Femur (tissue), 1 donor: Measurements from ENCODE around the gene IL15RA.
A peak's percentile ranks its signal among the peaks of the same experiment; 100 is the strongest.
"Not testable (repeated sequence)": the region's sequence is repeated elsewhere in the genome, so short reads cannot be mapped to it uniquely, and the experiment has no call there.

Experiments used
- DNase-seq: peaks from one replicate; pipeline ENCODE4 v3.0.0-alpha.2; 2017

IL15RA gene

DNA sequence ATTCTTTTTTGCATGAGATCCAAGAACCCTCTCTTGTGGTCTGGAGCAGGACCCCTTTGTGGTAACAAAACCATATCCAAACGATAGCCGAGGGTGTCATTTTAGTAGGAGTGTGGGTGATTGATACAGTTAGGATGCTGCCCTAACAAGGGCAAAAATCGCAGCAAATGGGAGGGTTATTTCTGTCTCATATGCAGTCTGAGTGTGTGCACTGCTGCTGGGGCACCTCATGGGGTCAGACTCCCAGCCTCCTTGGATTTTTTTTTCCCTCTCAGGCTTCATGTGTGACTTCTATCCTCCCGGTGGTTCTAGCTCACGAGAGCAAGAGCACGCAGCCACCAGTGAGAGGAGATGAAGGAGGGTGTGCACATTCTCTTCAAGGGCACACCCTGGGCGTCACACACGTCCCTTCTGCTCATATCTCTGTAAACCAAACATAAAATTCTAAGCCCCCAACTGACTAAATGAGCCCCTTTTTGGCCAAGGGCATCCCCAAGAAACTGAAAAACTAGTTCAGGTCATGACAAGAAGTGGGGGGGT lies 28.6 kb upstream of the IL15RA start:
- DNase-seq: no peak

DNA sequence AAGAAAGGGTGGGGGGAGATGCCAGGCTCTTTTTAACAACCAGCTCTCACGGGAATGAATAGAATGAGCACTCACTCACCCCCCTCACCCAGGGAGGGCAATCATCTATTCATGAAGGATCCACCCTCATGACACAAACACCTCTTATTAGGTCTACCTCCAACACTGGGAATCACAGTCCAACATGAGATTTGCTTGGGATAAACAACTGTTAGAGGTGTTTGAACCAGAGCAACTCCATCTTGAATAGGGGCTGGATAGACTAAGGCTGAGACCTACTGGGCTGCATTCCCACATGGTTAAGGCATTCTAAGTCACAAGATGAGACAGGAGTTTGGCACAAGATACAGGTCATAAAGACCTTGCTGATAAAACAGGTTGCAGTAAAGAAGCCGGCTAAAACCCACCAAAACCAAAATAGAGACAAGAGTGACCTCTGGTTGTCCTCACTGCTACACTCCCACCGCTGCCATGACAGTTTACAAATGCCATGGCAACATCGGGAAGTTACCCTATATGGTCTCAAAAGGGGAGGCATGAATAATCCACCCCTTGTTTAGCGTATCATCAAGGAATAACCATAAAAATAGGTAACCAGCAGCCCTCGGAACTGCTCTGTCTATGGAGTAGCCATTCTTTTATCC lies 27.9 kb upstream of the IL15RA start:
- not testable (repeated sequence) for DNase-seq

DNA sequence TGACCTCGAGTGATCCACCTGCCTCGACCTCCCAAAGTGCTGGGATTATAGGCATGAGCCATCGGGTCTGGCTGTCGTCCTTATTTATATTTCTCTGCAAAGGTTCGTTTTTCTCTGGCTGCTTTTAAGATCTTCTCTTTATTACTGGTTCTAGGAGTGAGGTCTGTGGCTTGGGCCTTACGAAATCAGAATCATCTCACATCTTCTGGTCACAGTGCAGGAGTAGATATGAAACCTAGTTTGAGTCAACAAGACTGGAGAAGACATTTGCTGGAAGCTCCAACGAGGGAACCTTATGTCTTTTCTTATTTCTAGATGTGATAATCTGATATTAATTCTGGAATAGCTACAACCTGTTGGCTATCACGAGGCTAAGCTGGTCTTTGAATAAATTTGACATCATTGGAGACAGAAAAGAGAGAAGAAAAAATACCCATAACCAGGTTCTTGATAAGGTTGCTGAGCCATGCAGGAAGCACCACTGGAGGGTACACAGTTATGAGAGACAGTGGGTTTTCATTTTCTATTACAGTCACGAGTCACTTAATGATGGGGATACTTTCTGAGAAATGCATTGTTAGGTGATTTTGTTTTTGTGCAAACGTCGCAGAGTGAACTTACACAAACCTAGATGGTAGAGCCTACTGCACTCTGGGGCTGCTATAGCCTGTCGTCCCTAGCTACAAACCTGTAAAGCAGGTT lies 25.6 kb upstream of the IL15RA start:
- DNase-seq: no peak

DNA sequence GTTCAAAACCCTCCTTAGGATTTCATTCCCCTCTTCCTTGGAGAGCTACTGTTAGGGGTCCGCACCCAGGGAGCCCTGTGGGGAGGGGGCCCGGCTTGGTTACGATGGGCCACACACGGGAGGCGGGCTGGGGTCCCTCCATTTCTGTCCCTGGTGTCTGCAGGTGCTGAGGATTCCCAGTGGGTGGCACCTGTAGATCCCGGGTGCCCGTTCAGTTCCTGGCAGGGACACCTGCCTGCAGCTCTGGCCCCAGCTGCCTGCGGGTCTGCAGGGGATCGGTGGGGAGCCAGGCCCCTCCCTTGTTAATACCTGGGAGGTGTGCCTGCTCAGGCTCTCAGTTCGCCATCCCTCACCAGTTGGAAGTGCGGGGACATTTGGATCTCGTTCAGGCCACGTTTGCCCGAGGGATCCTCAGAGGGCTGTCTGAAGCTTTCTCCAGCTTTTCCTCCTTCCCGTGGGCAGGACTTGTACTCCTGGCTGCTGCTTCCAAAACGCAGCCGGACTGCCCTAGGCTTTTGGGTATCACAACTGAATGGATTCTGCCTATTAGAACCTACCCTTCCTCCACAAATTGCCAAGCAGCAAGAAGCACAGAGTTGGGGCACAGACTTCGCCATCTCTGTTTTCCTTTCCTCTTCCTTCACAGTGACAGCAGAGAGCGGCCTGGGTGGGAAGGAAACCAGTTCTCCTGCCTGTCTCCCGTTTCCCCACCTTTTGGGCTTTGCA lies 22.3 kb upstream of the IL15RA start:
- no peak for DNase-seq

DNA sequence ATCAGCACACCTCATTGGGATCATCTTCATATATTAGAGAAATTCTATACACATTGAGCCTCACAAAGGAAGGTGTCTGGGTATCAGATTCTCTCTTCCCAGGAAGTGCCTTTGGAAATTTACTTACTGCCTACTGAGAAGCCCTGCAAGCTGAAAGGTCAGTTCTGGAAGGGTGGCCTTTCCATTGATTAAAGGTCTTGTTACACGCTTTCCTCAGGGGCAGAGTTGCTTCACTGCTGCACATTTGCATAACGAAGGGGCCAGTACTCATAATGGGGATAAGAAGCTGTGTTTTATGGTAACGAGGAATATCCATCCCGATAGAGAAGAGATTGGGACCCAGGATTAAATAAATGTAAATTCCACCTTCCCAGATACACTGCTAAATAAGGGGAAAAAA lies 19.4 kb upstream of the IL15RA start:
- no peak for DNase-seq

DNA sequence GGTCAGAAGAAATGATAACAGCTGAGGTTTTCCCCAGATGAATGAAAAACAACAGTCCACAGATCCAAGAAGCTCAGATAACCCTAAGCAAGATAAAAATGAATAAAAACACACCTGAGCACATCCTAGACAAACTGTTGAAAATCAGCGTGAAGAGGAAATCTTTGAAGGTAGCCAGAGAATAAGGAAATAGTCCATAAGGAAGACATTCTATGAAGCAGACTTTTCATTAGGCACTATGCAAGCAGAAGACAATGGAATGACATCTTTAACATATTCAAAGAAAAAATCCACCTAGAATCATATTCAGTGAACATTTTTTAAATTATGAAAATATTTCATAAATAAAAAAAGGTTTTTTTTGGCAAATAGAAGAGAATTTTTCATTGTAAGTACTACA lies 15.1 kb upstream of the IL15RA start:
- DNase-seq: no peak

DNA sequence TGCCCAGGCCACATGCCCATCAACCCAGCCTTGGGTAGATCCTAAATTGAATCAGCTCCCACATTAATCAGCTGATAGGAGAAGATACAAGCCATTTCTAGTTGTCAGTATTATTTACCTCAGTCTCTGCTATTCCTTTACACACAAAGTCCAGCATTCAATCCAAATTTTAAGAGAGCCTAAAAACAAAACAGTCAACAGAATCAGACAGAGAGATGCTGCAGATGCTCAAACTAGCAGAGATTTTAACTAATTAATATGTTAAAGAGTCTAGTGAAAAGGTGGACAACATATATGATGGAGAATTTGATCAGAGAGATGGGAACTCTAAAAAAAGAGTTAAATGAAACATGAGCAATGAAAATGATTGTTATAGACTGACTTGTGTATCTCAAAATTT lies 14.4 kb upstream of the IL15RA start:
- DNase-seq: no peak

DNA sequence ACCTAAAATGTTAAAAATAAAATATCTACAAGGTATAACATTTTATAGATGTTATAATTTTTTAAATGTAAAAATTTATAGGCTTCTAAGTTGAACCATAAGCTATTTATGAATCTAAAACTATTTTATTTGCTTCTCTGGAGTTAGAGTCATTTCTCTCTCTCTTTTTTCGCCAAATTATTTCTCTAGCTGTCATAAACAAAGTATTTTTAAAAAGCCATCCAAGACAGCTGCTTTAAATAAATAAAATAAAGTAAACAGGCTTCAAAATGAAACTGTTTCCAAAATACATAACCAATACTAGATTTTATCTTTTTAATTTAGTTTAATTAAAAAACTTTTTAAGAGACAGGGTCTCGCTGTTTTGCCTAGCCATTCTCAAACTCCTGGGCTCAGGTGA lies 12.4 kb upstream of the IL15RA start:
- DNase-seq: no peak

DNA sequence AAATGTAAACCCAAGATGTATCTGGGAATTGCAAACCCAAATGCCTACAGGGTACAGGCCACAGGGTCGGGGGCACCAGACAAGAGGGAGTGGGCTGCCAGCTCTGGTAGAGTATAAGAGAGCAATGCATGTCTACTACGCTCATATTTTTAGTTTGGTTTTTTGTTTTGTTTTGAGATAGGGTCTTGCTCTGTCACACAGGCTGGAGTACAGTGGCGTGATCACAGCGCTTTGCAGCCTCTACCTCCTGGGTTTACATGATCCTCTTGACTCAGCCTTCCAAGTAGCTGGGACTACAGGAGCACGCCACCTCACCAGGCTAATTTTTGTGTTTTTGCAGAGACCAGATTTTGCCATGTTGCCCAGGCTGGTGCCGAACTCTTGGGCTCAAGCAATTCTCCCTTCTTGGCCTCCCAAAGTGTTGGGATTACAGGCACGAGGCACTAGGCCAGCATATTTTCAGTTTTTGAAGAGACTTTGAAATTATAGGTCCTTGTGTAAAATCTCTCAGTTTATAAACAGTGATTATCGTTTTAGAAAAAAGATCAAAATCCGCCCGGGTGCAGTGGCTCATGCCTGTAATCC lies 11.1 kb upstream of the IL15RA start:
- DNase-seq: no peak

DNA sequence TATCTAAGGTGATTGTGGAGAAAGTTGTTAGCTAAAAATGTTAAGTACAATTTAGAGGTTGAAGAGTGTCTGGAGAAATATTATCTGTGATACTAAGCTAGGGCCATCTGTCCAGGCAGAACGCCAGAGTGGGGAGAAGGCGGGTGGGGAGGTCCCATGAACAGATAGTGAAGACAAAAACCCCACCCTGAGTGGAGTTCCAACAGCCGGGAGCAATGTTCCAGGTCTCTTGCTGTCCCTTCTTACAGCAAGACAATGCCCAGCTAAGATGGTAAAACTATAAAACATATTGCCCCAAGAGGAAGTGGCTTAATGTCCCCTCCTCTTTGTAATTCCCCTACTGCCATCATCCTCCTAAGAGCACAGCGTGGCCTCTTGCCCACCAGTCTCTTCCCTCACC lies 10.4 kb upstream of the IL15RA start:
- peak; percentile 40 for DNase-seq

DNA sequence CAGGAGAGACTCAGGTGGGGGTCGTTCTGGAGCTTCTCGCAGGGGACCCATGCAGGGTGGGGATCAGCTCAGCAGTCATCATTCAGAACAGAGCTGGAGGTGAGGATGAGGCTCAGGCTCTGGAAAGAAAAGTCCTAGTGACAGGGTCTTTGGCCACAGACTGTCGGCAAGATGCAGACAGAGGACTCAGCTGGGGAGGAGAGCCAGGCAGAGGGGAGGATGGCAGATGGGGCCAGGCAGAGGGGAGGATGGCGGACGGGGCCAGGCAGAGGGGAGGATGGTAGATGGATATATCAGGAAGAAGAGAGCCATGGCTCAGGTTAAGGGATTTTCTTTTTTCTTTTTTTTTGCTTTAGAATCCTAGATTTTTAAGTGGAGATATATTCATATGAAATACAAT lies 7.7 kb upstream of the IL15RA start:
- no peak for DNase-seq

DNA sequence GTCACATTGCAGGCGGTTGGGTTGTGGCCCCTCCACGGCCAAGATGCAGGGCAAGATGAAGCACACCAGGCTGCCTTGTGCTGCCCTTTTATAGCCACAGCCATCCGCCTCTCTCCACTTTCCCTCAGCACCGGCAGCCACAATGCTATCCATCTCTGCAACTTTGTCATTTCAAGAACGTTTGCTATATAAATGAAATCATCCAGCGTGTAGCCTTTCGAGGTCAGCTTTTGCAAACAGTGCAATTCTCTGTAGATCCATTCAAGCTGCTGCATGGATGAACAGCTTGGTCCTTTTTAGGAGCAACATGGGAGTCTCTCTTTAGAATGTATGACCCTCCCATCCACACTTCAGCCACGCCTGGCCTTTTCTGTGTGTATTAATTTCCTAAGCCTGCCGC lies 6.4 kb upstream of the IL15RA start:
- no peak for DNase-seq

DNA sequence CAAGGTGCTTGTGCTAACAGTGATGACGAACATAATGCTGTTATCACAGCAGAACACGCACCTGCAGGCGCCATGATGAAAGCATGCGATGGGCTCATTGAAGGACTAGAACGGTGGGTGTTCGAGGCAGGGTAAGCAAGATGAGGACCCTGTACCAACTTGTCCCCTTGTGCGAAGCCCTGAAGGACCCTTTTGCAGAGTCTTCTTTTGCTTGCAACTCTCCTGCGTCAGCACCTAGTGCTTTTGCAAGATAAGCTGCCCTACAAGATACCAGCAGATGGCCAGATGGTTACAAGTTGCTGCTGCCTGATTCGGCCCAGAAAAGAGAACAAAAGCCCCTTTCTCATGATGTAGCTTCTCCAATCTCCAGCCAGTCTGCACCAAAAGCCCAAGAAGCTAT lies 4.2 kb upstream of the IL15RA start:
- DNase-seq: no peak

DNA sequence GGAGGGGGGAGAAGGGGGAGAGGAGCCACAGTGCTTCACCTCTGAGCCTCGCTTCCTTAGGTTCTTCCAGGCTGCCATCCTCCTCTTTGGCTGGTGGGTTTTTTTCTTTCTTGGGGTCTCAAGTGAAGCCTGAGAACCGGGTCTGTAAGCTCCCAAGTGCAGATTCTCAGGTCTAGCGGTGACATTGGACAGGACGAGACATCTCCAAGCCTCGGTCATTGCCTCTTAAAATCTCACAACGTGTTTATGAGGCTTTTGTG lies 817 bp upstream of the IL15RA start:
- DNase-seq: no peak

DNA sequence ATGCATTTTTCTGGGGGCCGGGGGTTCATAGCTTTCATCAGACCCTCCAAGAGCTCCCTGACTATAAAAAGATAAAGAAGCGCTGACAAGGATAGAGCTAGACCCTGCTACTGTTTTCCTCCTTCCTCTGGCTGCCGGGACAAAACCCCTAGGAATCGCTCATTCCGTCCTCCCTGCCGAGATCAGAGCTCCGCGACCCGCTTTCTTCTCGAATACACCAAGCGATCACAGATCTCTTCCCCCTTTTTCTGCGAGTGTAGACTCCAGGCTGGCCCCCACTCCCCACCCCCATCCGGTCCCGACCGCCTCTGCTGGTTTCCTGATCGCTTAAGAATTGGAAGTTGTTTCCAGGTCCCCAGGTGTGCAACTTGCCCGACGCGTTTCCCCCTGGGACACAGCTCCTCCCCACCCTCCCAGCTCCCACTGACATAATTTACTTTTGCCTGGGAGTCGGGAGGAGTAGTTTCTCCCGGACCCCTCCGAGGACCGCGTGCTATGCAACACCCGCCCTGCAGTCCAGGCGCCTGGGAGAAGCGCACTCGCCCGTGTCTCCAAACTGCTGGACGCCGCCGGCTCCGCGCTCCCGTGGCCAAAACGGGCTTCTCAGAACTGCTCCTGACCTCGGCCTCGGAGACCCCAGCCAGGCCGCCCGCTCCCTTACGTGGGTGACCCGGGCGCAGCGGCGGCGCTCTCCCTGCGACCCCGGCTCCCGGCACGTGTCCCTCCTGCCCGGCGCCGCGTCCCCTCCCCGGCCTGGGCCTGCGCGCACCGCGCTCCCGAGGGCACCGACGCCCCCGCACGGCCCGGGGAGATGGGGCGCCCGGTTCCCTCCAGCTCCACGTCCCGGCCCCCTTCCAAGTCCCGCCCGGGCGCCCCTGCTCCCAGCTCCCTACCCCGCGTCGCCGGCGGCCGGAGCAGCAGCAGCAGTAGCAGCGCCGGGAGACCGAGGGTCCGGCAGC lies 552 bp downstream of the IL15RA start:
- DNase-seq: peak; percentile 47

DNA sequence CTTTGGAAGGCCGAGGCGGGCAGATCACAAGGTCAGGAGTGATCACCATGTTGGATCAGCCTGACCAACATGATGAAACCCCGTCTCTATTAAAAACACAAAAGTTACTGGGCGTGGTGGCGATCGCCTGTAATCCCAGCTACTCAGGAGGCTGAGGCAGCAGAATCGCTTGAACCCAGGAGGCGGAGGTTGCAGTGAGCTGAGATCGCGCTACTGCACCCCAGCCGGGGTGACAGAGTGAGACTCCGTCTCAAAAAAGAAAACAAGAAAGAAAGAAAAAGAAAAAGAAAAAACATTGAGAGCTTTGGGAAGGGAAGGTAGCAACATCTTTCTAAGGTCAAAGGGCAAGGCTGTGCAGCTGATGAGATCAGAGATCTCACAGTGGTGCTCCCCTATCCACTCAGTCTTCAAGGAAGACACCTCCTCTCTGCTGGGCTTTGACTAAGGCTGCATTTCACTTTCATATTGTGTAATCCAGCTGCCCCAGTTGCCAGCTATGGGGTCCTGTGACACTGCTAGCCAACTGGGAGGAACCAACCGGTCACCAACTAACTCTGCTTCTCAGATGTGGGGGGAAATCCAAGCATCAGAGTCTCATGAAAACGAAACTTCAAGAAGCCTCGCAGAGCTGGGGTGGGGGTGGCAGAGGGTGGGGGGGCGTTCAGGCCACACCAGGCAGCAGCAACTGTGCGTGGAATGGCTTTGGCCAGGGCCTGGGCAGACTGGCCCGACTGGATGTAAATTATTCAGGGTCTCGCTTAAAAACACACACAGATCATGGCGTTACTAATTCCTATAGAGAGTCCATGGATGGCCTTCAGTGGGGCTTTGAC lies 1.5 kb downstream of the IL15RA start:
- DNase-seq: no peak

DNA sequence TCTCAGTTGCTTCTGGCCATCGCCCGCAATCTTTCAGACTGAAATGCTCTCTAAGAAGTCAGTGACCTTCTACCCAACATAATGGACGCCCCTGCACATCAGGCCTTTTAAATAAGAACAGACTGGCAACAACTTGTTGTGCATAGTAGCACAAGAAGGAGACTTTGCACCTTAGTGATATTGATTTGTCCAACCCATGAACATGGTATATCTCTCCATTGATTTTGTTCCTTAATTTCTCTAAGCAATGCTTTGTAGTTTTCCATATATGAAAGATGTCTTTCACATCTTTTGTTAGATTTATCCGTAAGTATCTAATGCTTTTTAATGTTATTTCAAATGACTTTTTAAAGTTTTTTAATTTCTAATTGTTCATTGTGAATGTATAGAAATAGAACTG lies 4.3 kb downstream of the IL15RA start:
- DNase-seq: no peak

DNA sequence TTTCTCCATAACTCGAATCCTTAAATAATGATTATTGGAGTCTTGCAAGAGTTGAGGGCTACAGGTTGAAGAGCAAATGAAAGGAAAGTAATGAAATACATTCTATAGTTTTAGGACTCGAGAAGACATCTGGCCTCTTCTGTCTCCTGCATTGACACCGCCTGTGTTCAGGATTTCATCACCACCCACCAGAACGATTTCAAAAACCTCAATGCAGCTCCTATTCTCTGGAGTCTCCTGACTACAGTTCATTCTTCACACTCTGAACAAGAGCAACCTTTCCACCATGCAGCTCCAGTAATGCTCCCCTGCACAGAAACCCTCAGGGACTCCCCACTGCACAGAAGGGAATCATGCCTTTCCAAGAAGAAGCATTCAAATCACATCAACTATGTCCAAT lies 5.5 kb downstream of the IL15RA start:
- no peak for DNase-seq

DNA sequence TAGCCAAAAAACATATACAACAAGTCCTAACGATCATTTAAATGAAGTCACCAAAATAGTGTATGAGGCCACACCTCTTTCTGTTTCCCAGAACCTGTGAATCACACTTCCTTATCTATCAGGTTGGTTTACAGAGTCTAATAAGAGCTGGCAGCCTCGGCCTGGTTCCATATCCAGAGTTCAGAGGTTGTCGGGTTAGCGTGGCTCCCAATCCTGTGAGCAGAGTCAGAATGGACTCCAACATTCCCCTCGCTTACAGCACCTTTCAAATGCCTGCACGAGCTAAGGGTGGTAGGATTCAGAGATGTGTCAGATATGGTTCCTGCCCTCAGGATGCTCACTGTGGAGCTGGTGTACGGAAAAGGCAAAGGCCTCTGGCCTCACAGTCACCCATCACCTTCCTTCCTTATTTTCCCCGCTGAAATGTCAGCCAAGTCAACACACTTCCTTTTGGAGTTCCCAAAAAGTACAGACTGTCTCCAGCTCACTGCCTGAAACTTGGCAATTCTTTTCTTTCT lies 6.0 kb downstream of the IL15RA start:
- no peak for DNase-seq

DNA sequence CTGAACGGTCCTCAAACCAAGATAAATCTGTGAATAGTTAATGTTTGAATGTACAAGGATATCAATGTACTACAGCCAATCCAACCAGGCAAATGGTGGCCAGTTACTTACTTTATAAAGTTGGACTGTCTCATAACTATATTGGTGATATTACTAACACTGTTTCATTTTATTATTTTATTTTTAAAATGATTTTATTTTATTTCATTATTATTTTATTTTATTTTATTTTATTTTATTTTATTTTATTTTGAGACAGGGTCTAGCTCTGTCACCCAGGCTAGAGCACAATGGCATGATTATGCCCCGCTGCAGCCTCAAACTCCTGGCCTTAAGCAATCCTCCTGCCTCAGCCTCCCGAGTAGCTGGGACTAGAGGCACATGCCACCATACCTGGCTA lies 6.8 kb downstream of the IL15RA start:
- no peak for DNase-seq

DNA sequence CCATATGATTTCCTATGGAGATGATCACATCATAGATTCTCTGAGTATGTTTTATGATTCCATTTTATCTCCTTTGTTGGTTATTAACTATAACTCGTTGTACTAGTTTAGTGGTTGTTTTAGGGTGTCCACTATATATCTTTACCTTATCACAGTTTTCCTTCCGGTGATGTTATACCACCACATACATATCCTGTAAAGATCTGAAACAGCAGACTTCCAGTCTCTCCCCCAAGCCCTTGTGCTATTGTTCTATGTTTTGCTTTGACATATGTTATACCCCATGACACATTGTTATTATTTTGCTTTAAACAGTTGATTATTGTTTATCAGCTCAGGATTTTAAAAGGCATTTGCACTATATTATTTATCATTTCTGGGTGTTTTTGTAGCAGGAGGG lies 7.3 kb downstream of the IL15RA start:
- DNase-seq: no peak
